Gastroesophageal sphincter (tissue), 4 donors: ENCODE data around the gene SAA1. TPM values are rescaled to one million over a fixed set of nuclear protein-coding genes. Genes with fewer than 3 reads are reported as not detected.

Experiments used
- ATAC-seq: fragments of 150-250 bp; one replicate; pipeline ENCODE4 v1.9.1; 2016; ENCODE audit warnings: mild to moderate bottlenecking, moderate library complexity
- H3K27ac ChIP-seq, 4 donors: fragments of 200-600 bp; sonication (generic) in 3 of 4; 1 replicate in 3 of 4; 2 replicates in 1 of 4; pipeline ENCODE4 v1.5.1; 2016 to 2019
- H3K27me3 ChIP-seq: fragments of 200-600 bp; sonication (generic); one replicate; pipeline ENCODE4 v1.5.1; 2019
- H3K36me3 ChIP-seq, 2 donors: fragments of 200-600 bp; sonication (generic); one replicate each; pipeline ENCODE4 v1.5.1; 2019; ENCODE audit warnings: control low read depth in 1 of 2
- H3K4me1 ChIP-seq, 3 donors: fragments of 200-600 bp; sonication (generic); 1 replicate in 2 of 3; 2 replicates in 1 of 3; pipeline ENCODE4 v1.5.1; 2016 to 2019; ENCODE audit warnings: control low read depth in 2 of 3
- H3K4me3 ChIP-seq, 2 donors: fragments of 200-600 bp; sonication (generic); one replicate each; pipeline ENCODE4 v1.5.1; 2019; ENCODE audit warnings: mild to moderate bottlenecking in 1 of 2, moderate library complexity in 1 of 2
- H3K9me3 ChIP-seq, 3 donors: fragments of 200-600 bp; sonication (generic); one replicate each; pipeline ENCODE4 v1.5.1; 2017 to 2019; ENCODE audit warnings: control low read depth in 2 of 3
- CTCF ChIP-seq, 4 experiments: fragments of 200-600 bp in 2 of 4; fragments of 450-650 bp in 2 of 4; sonication (generic) in 1 of 4; IDR thresholded peaks; one replicate each; pipeline ENCODE4 v1.5.1; 2017 to 2019; ENCODE audit warnings: antibody characterized with exemption in 4 of 4, mild to moderate bottlenecking in 2 of 4, moderate library complexity in 2 of 4
- EP300 ChIP-seq: sonication (generic); formaldehyde crosslinking; IDR thresholded peaks from one replicate; pipeline ENCODE4 v1.6.1; 2017; ENCODE audit warnings: antibody characterized with exemption, mild to moderate bottlenecking
- POLR2A ChIP-seq, 2 donors: fragments of 450-650 bp; IDR thresholded peaks; one replicate each; pipeline ENCODE4 v1.6.1; 2017; ENCODE audit warnings: antibody characterized with exemption in 2 of 2, mild to moderate bottlenecking in 2 of 2, moderate library complexity in 1 of 2
- POLR2AphosphoS5 ChIP-seq: sonication (generic); formaldehyde crosslinking; IDR thresholded peaks from one replicate; pipeline ENCODE4 v1.6.1; 2017; ENCODE audit warnings: antibody characterized with exemption
- WGBS, 2 donors: methylation state at CpG; one replicate each; pipeline ENCODE4 v1.1.5; 2018; ENCODE audit warnings: low coverage in 1 of 2; 5-methylcytosine and 5-hydroxymethylcytosine counted together
- total RNA-seq, 4 donors: library from RNA; depleted of rRNA; stranded (reverse); fragments of >200 nt; gene quantifications; one replicate each; pipeline ENCODE4 v1.1.0, GENCODE V29; 2016

The SAA1 gene
- total RNA-seq, 4 donors from 2014 or later, result 3.6 to 71.7 (median 32.3) TPM; not detected in 1

- Histone ChIP-seq H3K36me3 (peaks cover 0 to 4% of the 10 kb centered on the region in 2 donors), H3K9me3 (no peaks in the 10 kb centered on the region), H3K27me3 (no peaks in the 10 kb centered on the region), H3K4me1 (no peaks in the 10 kb centered on the region), H3K27ac (no peak overlapping the region), H3K4me3 (no peak overlapping the region)
- no peak for ATAC-seq
- TF ChIP-seq POLR2AphosphoS5 (no peak), CTCF (IDR thresholded peaks at IDR 0.05) (no peak), POLR2A (IDR thresholded peaks at IDR 0.05) (no peak), EP300 (no peak)
- WGBS, 2 donors, result 61 to 89% methylated on average over 1 to 3 of the region's 4 CpGs
Observed at GRCh38 chr11:18270102-18270501, 4.0 kb downstream of the SAA1 start.

GRCh38 chr11:18271206-18271605 lies 5.1 kb downstream of the SAA1 start:
- Histone ChIP-seq H3K4me3 (no peak overlapping the region), H3K4me1 (no peaks in the 10 kb centered on the region), H3K9me3 (no peaks in the 10 kb centered on the region), H3K27me3 (no peaks in the 10 kb centered on the region), H3K27ac (no peak overlapping the region), H3K36me3 (peaks cover 0 to 13% of the 10 kb centered on the region in 2 donors)
- TF ChIP-seq CTCF (IDR thresholded peaks at IDR 0.05), result no peak
- TF ChIP-seq POLR2AphosphoS5, result no peak
- no peak for TF ChIP-seq EP300
- no peak for TF ChIP-seq POLR2A (IDR thresholded peaks at IDR 0.05)
- no peak for ATAC-seq
- 74 to 89% methylated on average over 3 to 4 of the region's 4 CpGs for WGBS, 2 donors

- H3K4me1 ChIP-seq, result no peaks in the 10 kb centered on the region
- no peaks in the 10 kb centered on the region for H3K27me3 ChIP-seq
- no peak for TF ChIP-seq CTCF (IDR thresholded peaks at IDR 0.05)
- TF ChIP-seq POLR2A (IDR thresholded peaks at IDR 0.05), result no peak
- no peak for TF ChIP-seq POLR2AphosphoS5
- no peak for TF ChIP-seq EP300
- ATAC-seq, result peak; percentile 63
- WGBS, 2 donors, result 92 to 93% methylated on average over 4 to 5 of the region's 5 CpGs
- no peak overlapping the region for H3K4me3 ChIP-seq
- peaks cover 0 to 60% of the 10 kb centered on the region in 2 donors for H3K36me3 ChIP-seq
- H3K27ac ChIP-seq, result no peak overlapping the region
- no peaks in the 10 kb centered on the region for H3K9me3 ChIP-seq
Observed at GRCh38 chr11:18277565-18278271, 11.7 kb downstream of the SAA1 start.

- H3K36me3 ChIP-seq, result peaks cover 4 to 78% of the 10 kb centered on the region in 2 donors
- H3K27ac ChIP-seq, result no peak overlapping the region
- no peak overlapping the region for H3K4me3 ChIP-seq
- H3K4me1 ChIP-seq, result no peaks in the 10 kb centered on the region
- H3K27me3 ChIP-seq, result no peaks in the 10 kb centered on the region
- no peak for ATAC-seq
- 53 to 56% methylated on average over 4 of the region's 4 CpGs for WGBS, 2 donors
- no peaks in the 10 kb centered on the region for H3K9me3 ChIP-seq
- no peak for TF ChIP-seq POLR2AphosphoS5
- TF ChIP-seq EP300, result no peak
- TF ChIP-seq POLR2A (IDR thresholded peaks at IDR 0.05), result no peak
- no peak for TF ChIP-seq CTCF (IDR thresholded peaks at IDR 0.05)
Observed at GRCh38 chr11:18280438-18281045, 14.5 kb downstream of the SAA1 start.

GRCh38 chr11:18282626-18283025 lies 16.6 kb downstream of the SAA1 start:
- Histone ChIP-seq H3K9me3 (no peaks in the 10 kb centered on the region), H3K36me3 (peaks cover 13 to 89% of the 10 kb centered on the region in 2 donors), H3K4me3 (no peak overlapping the region), H3K27me3 (no peaks in the 10 kb centered on the region), H3K4me1 (no peaks in the 10 kb centered on the region), H3K27ac (no peak overlapping the region)
- WGBS, 2 donors, result 83 to 94% methylated on average over 2 of the region's 2 CpGs
- ATAC-seq, result no peak
- TF ChIP-seq POLR2AphosphoS5 (no peak), POLR2A (IDR thresholded peaks at IDR 0.05) (no peak), EP300 (no peak), CTCF (IDR thresholded peaks at IDR 0.05) (no peak)
